ENCODE results near the gene AHNAK2.
A peak's percentile ranks its signal among the peaks of the same experiment; 100 is the strongest.
"Not testable (repeated sequence)": the region's sequence is repeated elsewhere in the genome, so short reads cannot be mapped to it uniquely, and the experiment has no call there.

Gene AHNAK2

GRCh38 chr14:104977681-104978653, at the start of gene AHNAK2:
TSS of gene AHNAK2 (minus strand) at chr14:104978374. CDS start at chr14:104978237, 137 bp downstream.
- peak in 1 of 2 donors; percentile 23 for DNase-seq (ENCODE audit: low read depth in 2 of 2)

GRCh38 chr14:105027718-105028117, 49.5 kb upstream of the AHNAK2 start:
- DNase-seq (ENCODE audit: low read depth in 2 of 2), result not testable (repeated sequence)

GRCh38 chr14:105026802-105027563, 48.8 kb upstream of the AHNAK2 start:
- no peak for DNase-seq (ENCODE audit: low read depth in 2 of 2)

- DNase-seq (ENCODE audit: low read depth in 2 of 2), result no peak
Measured at GRCh38 chr14:105026033-105026785, 48.0 kb upstream of the AHNAK2 start.

GRCh38 chr14:105025429-105025828, 47.3 kb upstream of the AHNAK2 start:
- DNase-seq (ENCODE audit: low read depth in 2 of 2), result no peak

- DNase-seq (ENCODE audit: low read depth in 2 of 2), result no peak
Measured at GRCh38 chr14:105023791-105024480, 45.8 kb upstream of the AHNAK2 start.

- DNase-seq (ENCODE audit: low read depth in 2 of 2), result no peak
Measured at GRCh38 chr14:105023144-105023543, 45.0 kb upstream of the AHNAK2 start.

- DNase-seq (ENCODE audit: low read depth in 2 of 2), result no peak
Measured at GRCh38 chr14:105022276-105022670, 44.1 kb upstream of the AHNAK2 start.

- DNase-seq (ENCODE audit: low read depth in 2 of 2), result no peak
Measured at GRCh38 chr14:105021656-105022275, 43.6 kb upstream of the AHNAK2 start.

- peak; percentile 92 to 98 for DNase-seq (ENCODE audit: low read depth in 2 of 2)
Measured at GRCh38 chr14:105020815-105021655, 42.9 kb upstream of the AHNAK2 start, which contains the start of gene CDCA4. TSS of gene CDCA4 (minus strand) at chr14:105021083. CDS start at chr14:105011929, 9,154 bp downstream.

GRCh38 chr14:105019861-105020814, 42.0 kb upstream of the AHNAK2 start:
- peak; percentile 33 to 55 for DNase-seq (ENCODE audit: low read depth in 2 of 2)

GRCh38 chr14:105018414-105018813, 40.2 kb upstream of the AHNAK2 start:
- no peak for DNase-seq (ENCODE audit: low read depth in 2 of 2)

- DNase-seq (ENCODE audit: low read depth in 2 of 2), result no peak
Measured at GRCh38 chr14:105015905-105016304, 37.7 kb upstream of the AHNAK2 start.

- no peak for DNase-seq (ENCODE audit: low read depth in 2 of 2)
Measured at GRCh38 chr14:105015242-105015641, 37.1 kb upstream of the AHNAK2 start.

- DNase-seq (ENCODE audit: low read depth in 2 of 2), result no peak
Measured at GRCh38 chr14:105014631-105015030, 36.5 kb upstream of the AHNAK2 start.

- no peak for DNase-seq (ENCODE audit: low read depth in 2 of 2)
Measured at GRCh38 chr14:105014032-105014431, 35.9 kb upstream of the AHNAK2 start.

GRCh38 chr14:105013150-105013785, 35.1 kb upstream of the AHNAK2 start:
- DNase-seq (ENCODE audit: low read depth in 2 of 2), result no peak

Measured in stimulated activated CD8-positive, alpha-beta memory T cell treated with anti-CD3 and anti-CD28 coated beads, Interleukin-7, amount 100 ng/mL, for 4 hours (primary cell).